ENCODE measurements around the gene ATP5F1E.

GRCh38 chr20:59007665-59008511 lies 24.2 kb downstream of the ATP5F1E start:
- TF ChIP-seq CTCF (conservative IDR thresholded peaks at IDR 0.05; ENCODE audit: low read depth, low read length) (no peak), MAZ (IDR thresholded peaks at IDR 0.05; ENCODE audit: borderline replicate concordance, low read depth, low read length) (no peak), SMC3 (IDR thresholded peaks at IDR 0.05; ENCODE audit: low read depth, low read length) (no peak), USF2 (IDR thresholded peaks at IDR 0.05; ENCODE audit: low read depth, low read length) (no peak), RAD21 (IDR thresholded peaks at IDR 0.05; ENCODE audit: low read length) (no peak), POLR2A (IDR thresholded peaks at IDR 0.05; ENCODE audit: low read depth, low read length) (no peak), MXI1 (IDR thresholded peaks at IDR 0.05; ENCODE audit: borderline replicate concordance, low read depth, low read length) (no peak), CEBPB (IDR thresholded peaks at IDR 0.05; ENCODE audit: low read depth, low read length) (no peak), RFX5 (IDR thresholded peaks at IDR 0.05; ENCODE audit: low read depth, low read length) (no peak)
